Measurements from ENCODE around the gene EPHB2.

Gene EPHB2

GRCh38 chr1:22847709-22848108 lies 137.1 kb downstream of the EPHB2 start:
- TF ChIP-seq EZH2 (optimal IDR thresholded peaks at IDR 0.05; ENCODE audit: low read depth, low read length) = no peak
- TF ChIP-seq CTCF (IDR thresholded peaks at IDR 0.05; ENCODE audit: low read length) = no peak
- no peak for TF ChIP-seq EZH2phosphoT487 (IDR thresholded peaks at IDR 0.05; ENCODE audit: low read length)
- no peak for DNase-seq
- peaks cover 99% of the 10 kb centered on the region for H3K27me3 ChIP-seq (replicated peaks; ENCODE audit: insufficient read depth, low read length)
- H3K4me2 ChIP-seq (ENCODE audit: low read depth, low read length) = no peak overlapping the region
- H3F3A ChIP-seq (ENCODE audit: insufficient read depth, low read length) = no peaks in the 10 kb centered on the region
- no peaks in the 10 kb centered on the region for H3K9me3 ChIP-seq (replicated peaks; ENCODE audit: insufficient read depth, low read length)
- H3K9me2 ChIP-seq (replicated peaks; ENCODE audit: insufficient read depth, low read length) = no peaks in the 10 kb centered on the region
- H3K9ac ChIP-seq (ENCODE audit: low read length) = no peak overlapping the region
- H3K79me2 ChIP-seq (ENCODE audit: low read length) = no peaks in the 10 kb centered on the region
- H3K4me3 ChIP-seq (ENCODE audit: low read length) = no peak overlapping the region
- H2AFZ ChIP-seq (ENCODE audit: low read length) = no peak overlapping the region
- no peak overlapping the region for H3K27ac ChIP-seq (ENCODE audit: low read length)
- no peaks in the 10 kb centered on the region for H3K36me3 ChIP-seq (replicated peaks; ENCODE audit: insufficient read depth, low read length)
- H4K20me1 ChIP-seq (ENCODE audit: insufficient read depth, low read length) = no peaks in the 10 kb centered on the region
- H3K4me1 ChIP-seq (ENCODE audit: low read length) = no peaks in the 10 kb centered on the region

GRCh38 chr1:22848405-22848804 lies 137.8 kb downstream of the EPHB2 start:
- H2AFZ ChIP-seq (ENCODE audit: low read length) = no peak overlapping the region
- peaks cover 97% of the 10 kb centered on the region for H3K27me3 ChIP-seq (replicated peaks; ENCODE audit: insufficient read depth, low read length)
- H3K4me3 ChIP-seq (ENCODE audit: low read length) = no peak overlapping the region
- H3K27ac ChIP-seq (ENCODE audit: low read length) = no peak overlapping the region
- H3K36me3 ChIP-seq (replicated peaks; ENCODE audit: insufficient read depth, low read length) = no peaks in the 10 kb centered on the region
- no peaks in the 10 kb centered on the region for H3K79me2 ChIP-seq (ENCODE audit: low read length)
- no peak overlapping the region for H3K9ac ChIP-seq (ENCODE audit: low read length)
- no peaks in the 10 kb centered on the region for H3K9me3 ChIP-seq (replicated peaks; ENCODE audit: insufficient read depth, low read length)
- no peak for DNase-seq
- TF ChIP-seq CTCF (IDR thresholded peaks at IDR 0.05; ENCODE audit: low read length) = no peak
- no peak for TF ChIP-seq EZH2 (optimal IDR thresholded peaks at IDR 0.05; ENCODE audit: low read depth, low read length)
- no peak for TF ChIP-seq EZH2phosphoT487 (IDR thresholded peaks at IDR 0.05; ENCODE audit: low read length)
- H3K4me2 ChIP-seq (ENCODE audit: low read depth, low read length) = no peak overlapping the region
- H4K20me1 ChIP-seq (ENCODE audit: insufficient read depth, low read length) = no peaks in the 10 kb centered on the region
- H3K9me2 ChIP-seq (replicated peaks; ENCODE audit: insufficient read depth, low read length) = no peaks in the 10 kb centered on the region
- H3F3A ChIP-seq (ENCODE audit: insufficient read depth, low read length) = no peaks in the 10 kb centered on the region
- H3K4me1 ChIP-seq (ENCODE audit: low read length) = no peaks in the 10 kb centered on the region

- Histone ChIP-seq H3K79me2 (ENCODE audit: low read length) (no peaks in the 10 kb centered on the region), H2AFZ (ENCODE audit: low read length) (no peak overlapping the region), H3K4me1 (ENCODE audit: low read length) (no peaks in the 10 kb centered on the region), H3K4me2 (ENCODE audit: low read depth, low read length) (no peak overlapping the region), H3K27ac (ENCODE audit: low read length) (no peak overlapping the region), H3K27me3 (replicated peaks; ENCODE audit: insufficient read depth, low read length) (peaks cover 96% of the 10 kb centered on the region), H3F3A (ENCODE audit: insufficient read depth, low read length) (no peaks in the 10 kb centered on the region), H3K9ac (ENCODE audit: low read length) (no peak overlapping the region), H3K36me3 (replicated peaks; ENCODE audit: insufficient read depth, low read length) (no peaks in the 10 kb centered on the region), H3K9me2 (replicated peaks; ENCODE audit: insufficient read depth, low read length) (no peaks in the 10 kb centered on the region), H3K4me3 (ENCODE audit: low read length) (no peak overlapping the region), H4K20me1 (ENCODE audit: insufficient read depth, low read length) (no peaks in the 10 kb centered on the region), H3K9me3 (replicated peaks; ENCODE audit: insufficient read depth, low read length) (no peaks in the 10 kb centered on the region)
- TF ChIP-seq EZH2phosphoT487 (IDR thresholded peaks at IDR 0.05; ENCODE audit: low read length) = no peak
- TF ChIP-seq EZH2 (optimal IDR thresholded peaks at IDR 0.05; ENCODE audit: low read depth, low read length) = no peak
- no peak for TF ChIP-seq CTCF (IDR thresholded peaks at IDR 0.05; ENCODE audit: low read length)
- no peak for DNase-seq
These were observed 139.1 kb downstream of the EPHB2 start for GRCh38 chr1:22849770-22850169.

Data from MM.1S (cell line).